Loucy (cell line): ENCODE measurements around the gene COL4A5.

Experiments
- H2AFZ ChIP-seq: fragments of 200-600 bp; sonication (generic); 2 replicates; pipeline ENCODE4 v1.6.0; 2016; ENCODE audit warnings: antibody characterized with exemption, mild to moderate bottlenecking, low read length, moderate library complexity
- H3F3A ChIP-seq: fragments of 200-600 bp; 2 replicates; pipeline ENCODE4 v1.6.0; 2016; ENCODE audit warnings: antibody characterized with exemption, low read depth, mild to moderate bottlenecking
- H3K27me3 ChIP-seq: fragments of 200-600 bp; sonication (generic); 2 replicates; pipeline ENCODE4 v1.6.1; 2014; ENCODE audit warnings: low read length, mild to moderate bottlenecking; ENCODE audit not compliant: insufficient read depth, poor library complexity, severe bottlenecking
- H3K36me3 ChIP-seq: fragments of 200-600 bp; sonication (generic); 2 replicates; pipeline ENCODE4 v1.6.1; 2016; ENCODE audit warnings: low read length; ENCODE audit not compliant: insufficient read depth
- H3K4me1 ChIP-seq: fragments of 200-600 bp; sonication (generic); 2 replicates; pipeline ENCODE4 v1.5.1; 2014; ENCODE audit warnings: low read length, mild to moderate bottlenecking; ENCODE audit not compliant: insufficient read depth, poor library complexity, severe bottlenecking
- H3K4me2 ChIP-seq: fragments of 200-600 bp; sonication (generic); 2 replicates; pipeline ENCODE4 v1.6.0; 2014; ENCODE audit warnings: antibody characterized with exemption, low read length, low read depth, mild to moderate bottlenecking; ENCODE audit not compliant: poor library complexity, severe bottlenecking
- H3K4me3 ChIP-seq: fragments of 200-600 bp; sonication (generic); 2 replicates; pipeline ENCODE4 v1.5.1; 2014; ENCODE audit warnings: low read length, mild to moderate bottlenecking, mixed read lengths; ENCODE audit not compliant: poor library complexity, severe bottlenecking
- H3K79me2 ChIP-seq: fragments of 200-600 bp; sonication (generic); 2 replicates; pipeline ENCODE4 v1.6.1; 2014; ENCODE audit warnings: low read length; ENCODE audit not compliant: insufficient read depth
- H3K9ac ChIP-seq: fragments of 200-600 bp; sonication (generic); 2 replicates; pipeline ENCODE4 v1.6.0; 2014; ENCODE audit warnings: mild to moderate bottlenecking, low read depth, low read length, moderate library complexity; ENCODE audit not compliant: poor library complexity, severe bottlenecking
- H3K9me2 ChIP-seq: fragments of 200-600 bp; sonication (generic); replicated peaks from 2 replicates; pipeline ENCODE4 v1.6.1; 2016; ENCODE audit warnings: low read depth, low read length, mixed read lengths
- H3K9me3 ChIP-seq: fragments of 200-600 bp; sonication (generic); 2 replicates; pipeline ENCODE4 v1.6.1; 2014; ENCODE audit warnings: mild to moderate bottlenecking, antibody characterized with exemption, low read length, low read depth; ENCODE audit not compliant: insufficient read depth
- H4K20me1 ChIP-seq: fragments of 200-600 bp; sonication (generic); 2 replicates; pipeline ENCODE4 v1.6.0; 2014; ENCODE audit warnings: antibody characterized with exemption, low read length, mild to moderate bottlenecking; ENCODE audit not compliant: insufficient read depth, poor library complexity, severe bottlenecking
- EZH2phosphoT487 ChIP-seq: fragments of 200-600 bp; IDR thresholded peaks from 2 replicates; pipeline ENCODE4 v1.6.1; 2018; ENCODE audit warnings: antibody characterized with exemption, mild to moderate bottlenecking, moderate library complexity, borderline replicate concordance
- TF ChIP-seq, protein P1 (sequence below): fragments of 200-600 bp; sonication (generic); conservative IDR thresholded peaks from 2 replicates; pipeline ENCODE4 v1.5.1; 2014; ENCODE audit warnings: mild to moderate bottlenecking, antibody characterized with exemption, low read length

COL4A5 gene

GRCh38 chrX:108699368-108699767, 259.7 kb downstream of the COL4A5 start:
- no peaks in the 10 kb centered on the region for H3K9me2 ChIP-seq
- no peaks in the 10 kb centered on the region for H3K27me3 ChIP-seq
- no peaks in the 10 kb centered on the region for H4K20me1 ChIP-seq
- H3K36me3 ChIP-seq, result no peaks in the 10 kb centered on the region
- H3K4me2 ChIP-seq, result no peak overlapping the region
- no peak overlapping the region for H3K9ac ChIP-seq
- no peaks in the 10 kb centered on the region for H3F3A ChIP-seq
- H3K9me3 ChIP-seq, result no peaks in the 10 kb centered on the region
- no peak overlapping the region for H3K4me3 ChIP-seq
- no peaks in the 10 kb centered on the region for H3K4me1 ChIP-seq
- no peak overlapping the region for H2AFZ ChIP-seq
- no peaks in the 10 kb centered on the region for H3K79me2 ChIP-seq
- TF ChIP-seq, protein P1, sequence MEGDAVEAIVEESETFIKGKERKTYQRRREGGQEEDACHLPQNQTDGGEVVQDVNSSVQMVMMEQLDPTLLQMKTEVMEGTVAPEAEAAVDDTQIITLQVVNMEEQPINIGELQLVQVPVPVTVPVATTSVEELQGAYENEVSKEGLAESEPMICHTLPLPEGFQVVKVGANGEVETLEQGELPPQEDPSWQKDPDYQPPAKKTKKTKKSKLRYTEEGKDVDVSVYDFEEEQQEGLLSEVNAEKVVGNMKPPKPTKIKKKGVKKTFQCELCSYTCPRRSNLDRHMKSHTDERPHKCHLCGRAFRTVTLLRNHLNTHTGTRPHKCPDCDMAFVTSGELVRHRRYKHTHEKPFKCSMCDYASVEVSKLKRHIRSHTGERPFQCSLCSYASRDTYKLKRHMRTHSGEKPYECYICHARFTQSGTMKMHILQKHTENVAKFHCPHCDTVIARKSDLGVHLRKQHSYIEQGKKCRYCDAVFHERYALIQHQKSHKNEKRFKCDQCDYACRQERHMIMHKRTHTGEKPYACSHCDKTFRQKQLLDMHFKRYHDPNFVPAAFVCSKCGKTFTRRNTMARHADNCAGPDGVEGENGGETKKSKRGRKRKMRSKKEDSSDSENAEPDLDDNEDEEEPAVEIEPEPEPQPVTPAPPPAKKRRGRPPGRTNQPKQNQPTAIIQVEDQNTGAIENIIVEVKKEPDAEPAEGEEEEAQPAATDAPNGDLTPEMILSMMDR, result peak; percentile 44
- no peak for TF ChIP-seq EZH2phosphoT487

DNA sequence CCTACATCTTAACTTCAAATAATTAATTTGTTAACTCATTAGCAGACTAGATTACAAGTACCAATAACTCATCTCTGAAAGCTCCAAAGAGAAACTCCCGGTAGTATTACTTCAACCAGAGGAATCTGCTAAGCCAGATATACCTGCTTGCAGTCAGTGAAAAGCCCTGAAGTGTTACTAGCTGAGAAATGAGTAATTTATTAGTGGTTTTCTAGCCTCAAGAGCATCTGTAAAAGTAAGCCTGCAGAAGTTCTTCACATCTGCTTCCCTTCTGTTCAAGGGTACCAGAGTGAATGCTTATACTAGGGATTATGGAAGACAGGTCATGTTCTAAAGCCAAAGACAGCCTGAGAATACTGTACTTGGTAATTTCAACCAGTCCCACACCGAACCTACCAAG, 262.0 kb downstream of the COL4A5 start:
- no peaks in the 10 kb centered on the region for H4K20me1 ChIP-seq
- H2AFZ ChIP-seq, result no peak overlapping the region
- no peaks in the 10 kb centered on the region for H3K9me2 ChIP-seq
- no peak overlapping the region for H3K4me2 ChIP-seq
- H3K9me3 ChIP-seq, result no peaks in the 10 kb centered on the region
- no peak overlapping the region for H3K9ac ChIP-seq
- no peaks in the 10 kb centered on the region for H3K36me3 ChIP-seq
- TF ChIP-seq, protein P1, result no peak
- no peak for TF ChIP-seq EZH2phosphoT487
- H3K4me1 ChIP-seq, result no peaks in the 10 kb centered on the region
- no peak overlapping the region for H3K4me3 ChIP-seq
- H3F3A ChIP-seq, result no peaks in the 10 kb centered on the region
- no peaks in the 10 kb centered on the region for H3K79me2 ChIP-seq
- no peaks in the 10 kb centered on the region for H3K27me3 ChIP-seq

DNA sequence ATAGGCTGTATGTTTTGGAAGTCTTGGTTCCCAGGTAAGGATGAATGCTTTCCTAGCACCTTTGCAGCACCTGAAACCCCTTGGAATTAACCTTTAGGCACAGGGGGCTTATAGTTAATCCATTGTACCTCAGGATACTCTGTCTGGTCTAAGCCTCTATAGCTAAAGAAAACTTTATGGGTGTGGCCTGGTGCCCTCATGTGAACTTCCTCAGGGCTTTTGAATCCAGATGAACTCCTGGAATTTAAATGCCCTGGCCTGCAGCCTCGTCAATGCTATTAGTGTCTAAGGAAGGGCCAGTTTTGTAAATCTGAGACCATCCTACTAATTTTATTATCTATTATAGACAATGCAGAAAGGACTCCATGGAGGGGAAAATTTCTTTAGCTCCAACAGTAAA, 262.9 kb downstream of the COL4A5 start:
- Histone ChIP-seq H3F3A (no peaks in the 10 kb centered on the region), H3K9me3 (no peaks in the 10 kb centered on the region), H3K79me2 (no peaks in the 10 kb centered on the region), H3K36me3 (no peaks in the 10 kb centered on the region), H2AFZ (no peak overlapping the region), H3K4me2 (no peak overlapping the region), H3K9ac (no peak overlapping the region), H3K4me1 (no peaks in the 10 kb centered on the region), H3K4me3 (no peak overlapping the region), H3K9me2 (no peaks in the 10 kb centered on the region), H4K20me1 (no peaks in the 10 kb centered on the region), H3K27me3 (no peaks in the 10 kb centered on the region)
- TF ChIP-seq, protein P1, result no peak
- no peak for TF ChIP-seq EZH2phosphoT487
